Gastrocnemius medialis (tissue), 4 donors: Measurements from ENCODE around the gene RPA3. TPM values are rescaled to one million over a fixed set of nuclear protein-coding genes. Genes with fewer than 3 reads are reported as not detected.

Source experiments
- ATAC-seq, 2 donors: fragments of 150-250 bp; one replicate each; pipeline ENCODE4 v1.9.1; 2016
- DNase-seq, 2 donors: peaks; one replicate each; pipeline ENCODE4 v3.0.0-alpha.2; 2019
- H3K27ac ChIP-seq, 4 donors: fragments of 200-600 bp; sonication (generic); 1 replicate in 1 of 4; 2 replicates in 3 of 4; pipeline ENCODE4 v1.5.1; 2016 to 2018; ENCODE audit warnings: mild to moderate bottlenecking in 2 of 4, moderate library complexity in 1 of 4
- H3K27me3 ChIP-seq, 3 donors: fragments of 200-600 bp; sonication (generic) in 2 of 3; 1 replicate in 1 of 3; 2 replicates in 2 of 3; pipeline versions ENCODE4 v1.5.1 to v1.6.0; 2016 to 2019; ENCODE audit warnings: mild to moderate bottlenecking in 1 of 3, moderate library complexity in 1 of 3
- H3K36me3 ChIP-seq, 2 donors: fragments of 200-600 bp; sonication (generic) in 1 of 2; one replicate each; pipeline ENCODE4 v1.5.1; 2017 to 2018
- H3K4me1 ChIP-seq, 2 donors: fragments of 200-600 bp; sonication (generic) in 1 of 2; one replicate each; pipeline ENCODE4 v1.5.1; 2016 to 2017; ENCODE audit warnings: mild to moderate bottlenecking in 2 of 2
- H3K4me3 ChIP-seq, 4 donors: fragments of 200-600 bp; sonication (generic) in 3 of 4; 1 replicate in 1 of 4; 2 replicates in 3 of 4; pipeline ENCODE4 v1.5.1; 2016 to 2019; ENCODE audit warnings: mild to moderate bottlenecking in 2 of 4
- H3K9me3 ChIP-seq, 3 donors: fragments of 200-600 bp; sonication (generic) in 2 of 3; 1 replicate in 1 of 3; 2 replicates in 2 of 3; pipeline ENCODE4 v1.5.1; 2016 to 2019
- CTCF ChIP-seq, 5 experiments: fragments of 450-650 bp in 3 of 5; fragments of 200-600 bp in 2 of 5; sonication (generic) in 2 of 5; IDR thresholded peaks in 4 of 5; conservative IDR thresholded peaks in 1 of 5; 1 replicate in 4 of 5; 2 replicates in 1 of 5; pipeline ENCODE4 v1.5.1; 2016 to 2019; ENCODE audit warnings: antibody characterized with exemption in 5 of 5, mild to moderate bottlenecking in 3 of 5, moderate library complexity in 3 of 5
- POLR2A ChIP-seq, 2 donors: fragments of 450-650 bp; IDR thresholded peaks; one replicate each; pipeline ENCODE4 v1.6.1; 2017; ENCODE audit warnings: antibody characterized with exemption in 2 of 2, mild to moderate bottlenecking in 2 of 2, moderate library complexity in 2 of 2
- in situ Hi-C, 4 donors: fragments of 200-750 bp; cut with MboI; loops; one replicate each; pipeline versions ENCODE4 v1.15.0 to v1.8.0; 2017; ENCODE audit warnings: low sequenced_read_pairs in 4 of 4
- intact Hi-C: fragments of 100-400 bp; cut with DNase I; formaldehyde crosslinking; loops from one replicate; pipeline ENCODE4 v1.15.1; 2023; ENCODE audit warnings: low total_unique reads
- total RNA-seq, 4 donors: library from RNA; depleted of rRNA; stranded (reverse); fragments of >200 nt; gene quantifications; one replicate each; pipeline versions ENCODE4 v1.1.0 to v1.2.3, GENCODE V29; 2016

RPA3 gene
- total RNA-seq, 4 donors from 2014 or later, result 4.7 to 14.3 (median 12.5) TPM

GRCh38 chr7:7614018-7614741 is 104.2 kb downstream of the RPA3 start:
- TF ChIP-seq POLR2A (IDR thresholded peaks at IDR 0.05) (no peak), CTCF (IDR thresholded peaks at IDR 0.05 in 4 of 5, conservative IDR thresholded peaks at IDR 0.05 in 1 of 5) (no peak)
- Histone ChIP-seq H3K4me3 (no peak overlapping the region), H3K27me3 (no peaks in the 10 kb centered on the region), H3K27ac (no peak overlapping the region), H3K9me3 (no peaks in the 10 kb centered on the region), H3K36me3 (peaks cover 0 to under 1% of the 10 kb centered on the region in 2 donors), H3K4me1 (no peaks in the 10 kb centered on the region)
- in situ Hi-C loops (no loop called here), intact Hi-C loops (no loop called here)
- DNase-seq, result no peak
- ATAC-seq, result no peak

GRCh38 chr7:7613210-7613609 is 105.2 kb downstream of the RPA3 start:
- no peak overlapping the region for H3K27ac ChIP-seq
- no peak overlapping the region for H3K4me3 ChIP-seq
- no peaks in the 10 kb centered on the region for H3K9me3 ChIP-seq
- no peak for TF ChIP-seq POLR2A (IDR thresholded peaks at IDR 0.05)
- no peak for TF ChIP-seq CTCF (IDR thresholded peaks at IDR 0.05 in 4 of 5, conservative IDR thresholded peaks at IDR 0.05 in 1 of 5)
- in situ Hi-C loops (no loop called here), intact Hi-C loops (no loop called here)
- DNase-seq (no peak), ATAC-seq (no peak)
- no peaks in the 10 kb centered on the region for H3K27me3 ChIP-seq
- no peaks in the 10 kb centered on the region for H3K4me1 ChIP-seq
- H3K36me3 ChIP-seq, result peaks cover 0 to 8% of the 10 kb centered on the region in 2 donors

- in situ Hi-C loops, result no loop called here
- no peak overlapping the region for H3K27ac ChIP-seq
- H3K9me3 ChIP-seq, result no peaks in the 10 kb centered on the region
- H3K27me3 ChIP-seq, result no peaks in the 10 kb centered on the region
- H3K4me3 ChIP-seq, result no peak overlapping the region
- peaks cover 0 to 13% of the 10 kb centered on the region in 2 donors for H3K36me3 ChIP-seq
- no peak for ATAC-seq
- no peaks in the 10 kb centered on the region for H3K4me1 ChIP-seq
- intact Hi-C loops, result no loop called here
- no peak for DNase-seq
- TF ChIP-seq POLR2A (IDR thresholded peaks at IDR 0.05) (no peak), CTCF (IDR thresholded peaks at IDR 0.05 in 4 of 5, conservative IDR thresholded peaks at IDR 0.05 in 1 of 5) (no peak)
Measured at GRCh38 chr7:7612519-7612918, 105.9 kb downstream of the RPA3 start.

GRCh38 chr7:7609330-7609729 is 109.1 kb downstream of the RPA3 start:
- Histone ChIP-seq H3K27ac (no peak overlapping the region), H3K27me3 (no peaks in the 10 kb centered on the region), H3K4me1 (no peaks in the 10 kb centered on the region), H3K9me3 (no peaks in the 10 kb centered on the region), H3K36me3 (peaks cover 0 to 37% of the 10 kb centered on the region in 2 donors), H3K4me3 (no peak overlapping the region)
- no peak for DNase-seq
- ATAC-seq, result no peak
- intact Hi-C loops (no loop called here), in situ Hi-C loops (no loop called here)
- TF ChIP-seq CTCF (IDR thresholded peaks at IDR 0.05 in 4 of 5, conservative IDR thresholded peaks at IDR 0.05 in 1 of 5) (no peak), POLR2A (IDR thresholded peaks at IDR 0.05) (no peak)

- in situ Hi-C loops, result no loop called here
- Histone ChIP-seq H3K4me3 (no peak overlapping the region), H3K36me3 (peaks cover 0 to 37% of the 10 kb centered on the region in 2 donors), H3K4me1 (no peaks in the 10 kb centered on the region), H3K27ac (no peak overlapping the region), H3K27me3 (no peaks in the 10 kb centered on the region), H3K9me3 (no peaks in the 10 kb centered on the region)
- intact Hi-C loops, result no loop called here
- no peak for ATAC-seq
- TF ChIP-seq POLR2A (IDR thresholded peaks at IDR 0.05), result no peak
- TF ChIP-seq CTCF (IDR thresholded peaks at IDR 0.05 in 4 of 5, conservative IDR thresholded peaks at IDR 0.05 in 1 of 5), result no peak
- DNase-seq, result no peak
Measured at GRCh38 chr7:7607010-7607409, 111.4 kb downstream of the RPA3 start.
